HL-60 (cell line): ENCODE data around the gene DPPA5.

Source experiments
- CTCF ChIP-seq: IDR thresholded peaks from one replicate; pipeline ENCODE4 v1.5.1; 2011; ENCODE audit warnings: low read length, control low read depth, inconsistent platforms; ENCODE audit not compliant: insufficient read depth
- REST ChIP-seq: IDR thresholded peaks from 2 replicates; pipeline ENCODE4 v1.6.1; 2012; ENCODE audit warnings: low read depth; ENCODE audit not compliant: insufficient replicate concordance

GRCh38 chr6:73395875-73396274, 41.8 kb upstream of the DPPA5 start:
- TF ChIP-seq CTCF (no peak), REST (no peak)
